HS-27A (cell line): ENCODE data around the gene GALNT7.
"Not testable (repeated sequence)": the region's sequence is repeated elsewhere in the genome, so short reads cannot be mapped to it uniquely, and the experiment has no call there.

Experiments used
- DNase-seq: peaks from one replicate; pipeline ENCODE4 v3.0.0-alpha.2; 2012; ENCODE audit warnings: low read depth, missing footprints

The GALNT7 gene

GRCh38 chr4:173195109-173195508 lies 26.5 kb downstream of the GALNT7 start:
- DNase-seq: no peak

- no peak for DNase-seq
Measured at GRCh38 chr4:173199553-173199952, 30.9 kb downstream of the GALNT7 start.

DNA sequence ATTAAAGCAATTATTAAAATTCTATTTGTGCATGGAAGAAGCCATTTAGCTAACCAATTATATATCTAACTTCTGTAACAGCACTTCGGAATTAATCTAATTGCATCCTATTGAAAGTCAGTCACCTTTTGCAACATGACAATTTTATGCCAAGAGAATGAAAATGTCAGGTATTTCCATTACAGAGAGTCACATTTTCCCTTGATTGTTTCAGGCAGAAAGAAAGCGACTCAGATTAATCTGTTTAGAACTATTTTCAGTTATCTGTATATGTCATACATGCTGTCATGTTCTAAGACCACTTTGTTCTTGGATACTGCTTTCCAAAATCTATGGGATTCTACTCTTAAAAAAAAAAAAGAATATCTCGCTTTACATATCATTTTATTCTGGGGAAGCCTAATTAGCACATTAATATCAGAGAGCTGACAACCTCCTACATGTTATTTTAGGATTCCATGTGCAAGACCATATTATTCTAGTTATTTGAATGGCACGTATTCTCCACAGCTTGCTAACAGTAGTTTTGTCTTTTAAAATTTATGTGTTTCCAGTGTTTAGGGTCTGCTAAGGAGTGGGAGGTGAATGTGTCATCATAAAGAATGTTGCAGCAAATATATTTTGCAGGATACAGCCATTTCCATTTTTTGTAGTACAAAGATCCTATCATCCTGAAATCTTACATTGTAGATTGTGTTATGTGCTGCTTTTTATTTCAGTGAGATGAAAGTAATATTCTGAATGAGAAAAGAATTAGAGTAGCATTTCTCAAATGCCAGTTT lies 31.7 kb downstream of the GALNT7 start:
- DNase-seq: no peak

DNA sequence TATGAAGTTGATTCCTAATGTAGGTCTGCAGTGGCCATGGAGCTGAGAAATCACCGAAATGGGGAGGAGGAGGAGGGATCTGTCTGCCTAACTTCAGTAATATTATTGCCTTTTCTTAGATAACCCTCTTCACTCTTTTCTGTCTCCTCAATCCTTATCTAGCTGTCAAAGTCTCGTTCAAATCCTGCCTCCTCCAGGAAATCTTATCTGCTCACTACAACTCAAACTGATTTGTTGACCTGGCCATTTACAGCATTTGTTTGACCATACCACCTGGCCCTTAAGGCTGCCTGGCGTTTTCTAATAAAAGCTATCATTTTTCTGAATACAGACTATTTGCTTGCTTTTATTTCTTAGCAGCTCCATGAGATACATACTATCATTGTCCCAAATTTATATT lies 33.8 kb downstream of the GALNT7 start:
- DNase-seq: no peak

DNA sequence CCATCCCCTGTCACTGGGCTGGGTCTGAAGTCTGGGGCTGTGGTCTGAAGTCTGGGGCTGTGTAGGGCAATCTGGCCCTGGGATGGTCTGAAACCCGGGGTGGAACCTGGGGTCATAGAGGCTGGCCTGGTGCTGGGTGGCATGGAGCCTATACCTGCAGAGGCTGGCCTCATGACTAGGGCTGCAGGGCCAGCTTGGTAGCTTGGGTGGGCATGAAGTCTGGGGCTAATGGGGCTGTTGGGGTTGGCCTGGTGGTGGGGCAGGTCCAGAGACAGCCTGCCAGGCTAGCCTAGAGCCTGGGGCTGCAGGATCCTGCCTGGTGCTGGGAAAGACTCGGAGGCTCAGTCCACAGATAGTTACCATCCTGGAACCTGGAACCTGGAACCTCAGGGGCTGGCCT lies 37.0 kb downstream of the GALNT7 start:
- DNase-seq: no peak

- DNase-seq: no peak
Measured at GRCh38 chr4:173208420-173208819, 39.8 kb downstream of the GALNT7 start.

- DNase-seq: no peak
Measured at GRCh38 chr4:173211222-173211621, 42.6 kb downstream of the GALNT7 start.

- DNase-seq: no peak
Measured at GRCh38 chr4:173211838-173212237, 43.2 kb downstream of the GALNT7 start.

GRCh38 chr4:173212379-173212778 lies 43.8 kb downstream of the GALNT7 start:
- DNase-seq: no peak

- DNase-seq: no peak
Measured at GRCh38 chr4:173213296-173213695, 44.7 kb downstream of the GALNT7 start.

DNA sequence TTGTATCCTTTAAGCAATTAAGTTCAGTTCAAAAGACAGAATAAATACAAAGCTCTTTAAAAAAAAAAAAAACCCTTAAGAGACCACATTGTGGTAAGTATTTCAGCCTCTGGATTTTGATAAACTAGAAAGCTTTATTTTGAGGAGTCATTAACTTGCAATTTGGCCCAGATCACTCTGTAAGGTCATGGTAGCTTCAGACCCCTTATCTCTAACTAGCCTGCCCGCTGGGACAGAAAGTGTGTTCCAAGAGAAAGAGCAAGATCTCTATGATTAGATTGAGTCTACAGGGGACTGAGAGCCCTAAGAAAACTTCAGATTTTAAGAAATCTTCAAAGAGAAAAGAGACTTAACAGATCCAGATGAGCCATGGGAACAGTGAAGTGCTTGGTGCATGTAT lies 45.6 kb downstream of the GALNT7 start:
- DNase-seq: no peak

DNA sequence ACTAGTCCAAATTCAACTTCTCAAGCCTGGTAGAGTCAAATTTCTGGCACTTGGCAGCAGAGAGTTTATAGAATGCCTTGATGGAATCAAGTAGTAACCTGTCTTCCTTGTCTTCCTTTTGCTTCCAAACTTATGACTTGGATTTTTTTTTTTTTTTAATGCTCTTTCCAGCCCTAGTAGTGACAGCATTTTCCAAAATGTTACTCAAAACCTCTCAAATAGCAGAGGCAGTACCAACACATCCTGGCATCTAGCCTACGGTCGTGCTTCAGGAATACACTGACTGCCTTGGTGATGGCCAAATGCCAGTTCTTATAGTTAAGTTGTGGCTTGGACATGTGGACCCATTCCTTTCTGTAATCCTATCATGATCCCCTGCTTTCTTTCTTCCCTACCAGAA lies 46.0 kb downstream of the GALNT7 start:
- DNase-seq: peak; percentile 60

DNA sequence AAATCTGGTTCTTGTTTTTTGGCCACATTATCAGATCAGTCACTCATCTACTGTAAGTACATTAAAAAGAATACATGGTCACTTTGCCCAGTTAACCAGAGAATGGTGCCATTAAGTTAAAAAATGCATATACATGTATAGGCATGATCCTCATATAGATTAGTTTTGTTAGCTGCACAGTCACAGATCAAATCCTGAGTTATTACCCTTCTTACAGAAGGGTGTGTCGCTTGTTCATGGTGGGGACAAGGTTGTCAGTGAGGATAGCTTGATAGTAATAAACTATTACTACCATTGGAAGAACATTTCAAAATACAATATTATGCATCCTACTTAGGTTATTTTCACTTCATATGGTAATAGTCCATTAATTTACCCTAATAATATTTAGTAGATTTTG lies 48.5 kb downstream of the GALNT7 start:
- DNase-seq: no peak

DNA sequence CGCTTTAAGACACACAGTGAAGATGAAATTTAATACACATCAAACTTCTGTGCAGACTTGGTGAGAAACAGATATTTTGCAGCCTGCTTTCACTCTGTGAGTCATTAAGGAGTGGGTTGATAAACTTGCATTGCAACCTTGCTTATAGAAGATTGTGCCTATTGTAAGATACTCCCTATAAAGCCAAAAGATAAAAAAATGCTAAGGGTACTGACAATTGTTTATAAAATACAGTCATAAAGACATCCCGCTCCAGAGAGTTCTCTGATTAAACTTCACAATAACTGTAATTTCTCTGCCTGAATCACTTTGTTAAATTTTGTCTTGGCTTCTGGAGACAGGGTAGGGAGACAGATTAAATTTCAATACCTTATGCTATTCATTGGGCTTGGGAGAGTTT lies 49.1 kb downstream of the GALNT7 start:
- no peak for DNase-seq

DNA sequence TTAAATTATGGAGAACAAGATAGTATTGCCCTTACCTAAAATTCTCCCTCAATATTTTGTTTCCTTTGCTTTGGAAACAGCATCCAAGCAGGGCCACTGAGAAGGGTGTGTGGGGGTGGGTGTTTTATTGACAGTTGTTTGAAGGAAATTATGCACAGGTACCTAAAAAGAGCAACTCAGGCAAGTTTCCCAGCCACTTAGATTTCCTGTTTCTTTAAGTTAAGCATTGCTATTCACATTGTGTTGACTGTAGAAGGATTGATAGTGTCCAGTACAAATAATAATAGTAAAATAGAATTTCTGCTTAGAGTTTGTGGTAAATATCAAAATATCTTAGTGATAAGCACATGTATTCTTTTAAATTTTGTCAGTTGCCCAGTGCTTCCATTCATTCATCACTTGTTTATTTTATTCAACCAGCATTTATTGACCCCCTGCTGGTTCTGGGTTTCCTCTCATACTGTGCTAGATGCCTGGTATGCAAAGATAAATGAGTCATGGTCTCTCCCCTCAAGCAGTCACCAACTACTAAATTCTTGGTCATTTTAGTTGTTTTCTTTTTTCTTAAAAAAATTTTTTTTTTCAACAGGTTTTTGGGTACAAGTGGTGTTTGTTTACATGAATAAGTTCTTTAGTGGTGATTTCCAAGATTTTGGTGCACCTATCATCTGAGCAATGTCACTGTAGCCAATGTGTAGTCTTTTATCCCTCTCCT lies 50.0 kb downstream of the GALNT7 start:
- peak; percentile 58 for DNase-seq

- DNase-seq: not testable (repeated sequence)
Measured at GRCh38 chr4:173219126-173219437, 50.5 kb downstream of the GALNT7 start.

DNA sequence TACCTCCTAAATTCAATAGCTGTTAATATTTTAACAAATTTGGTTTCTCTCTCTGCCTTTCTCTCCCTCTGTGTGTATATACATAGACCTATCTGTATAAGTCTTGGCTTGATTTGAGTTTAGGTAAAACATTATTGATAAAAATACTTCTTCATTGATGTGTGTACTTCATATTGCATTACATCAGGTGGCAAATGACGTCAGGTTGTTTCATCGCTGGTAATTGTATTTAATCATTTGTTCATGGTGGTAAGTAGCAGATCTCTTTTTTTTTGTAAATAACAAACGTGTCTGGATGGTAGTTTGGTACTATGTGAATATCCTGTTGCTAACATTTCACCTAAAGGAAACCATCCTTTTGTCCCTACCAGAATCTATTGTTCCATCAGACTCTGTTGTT lies 55.1 kb downstream of the GALNT7 start:
- no peak for DNase-seq

DNA sequence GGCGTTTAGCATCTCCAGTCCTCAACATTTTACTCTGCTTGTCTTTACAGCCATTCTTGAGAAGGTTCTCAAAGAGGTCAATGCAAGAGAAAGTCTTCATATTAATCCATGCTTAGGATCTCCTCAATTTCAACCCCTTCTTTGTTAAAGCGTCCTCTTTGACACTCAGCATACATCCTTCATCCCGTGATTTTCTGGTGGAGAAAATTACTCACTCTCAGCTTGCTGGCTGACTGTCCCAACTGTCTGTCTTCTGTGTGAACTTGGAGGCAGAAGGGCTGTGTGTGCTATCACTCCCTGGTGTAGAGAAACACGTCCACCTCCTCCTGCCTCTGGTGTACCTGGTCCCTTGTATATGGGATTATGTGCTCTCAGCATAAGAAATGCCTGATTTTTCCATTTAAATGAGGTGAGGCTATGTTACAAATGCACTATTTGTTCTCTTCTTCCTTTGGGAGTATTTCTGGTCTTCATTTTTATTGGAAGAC lies 57.8 kb downstream of the GALNT7 start:
- no peak for DNase-seq

- DNase-seq: no peak
Measured at GRCh38 chr4:173227756-173228155, 59.1 kb downstream of the GALNT7 start.

GRCh38 chr4:173230062-173230461 lies 61.5 kb downstream of the GALNT7 start:
- DNase-seq: no peak

- DNase-seq: no peak
Measured at GRCh38 chr4:173231916-173232315, 63.3 kb downstream of the GALNT7 start.

GRCh38 chr4:173233857-173234256 lies 65.2 kb downstream of the GALNT7 start:
- no peak for DNase-seq

DNA sequence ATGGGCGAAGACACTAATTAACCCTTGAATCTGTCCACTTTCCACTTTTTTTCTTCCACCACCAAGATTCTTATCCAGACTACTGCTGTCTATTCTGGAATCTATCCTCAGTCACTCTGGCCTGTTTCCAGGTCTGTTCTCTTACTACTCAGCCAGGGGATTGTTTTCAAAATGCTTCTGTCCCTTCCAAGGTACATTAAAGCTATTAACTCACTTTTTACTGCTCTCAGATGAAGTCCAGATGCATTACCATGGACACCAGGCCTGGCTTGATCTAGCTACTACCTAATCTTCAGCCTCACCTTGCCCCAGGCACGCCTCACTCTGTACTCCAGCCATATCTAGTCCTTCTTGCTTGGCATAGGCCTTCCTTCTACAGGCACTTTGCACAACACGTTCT lies 66.4 kb downstream of the GALNT7 start:
- no peak for DNase-seq

DNA sequence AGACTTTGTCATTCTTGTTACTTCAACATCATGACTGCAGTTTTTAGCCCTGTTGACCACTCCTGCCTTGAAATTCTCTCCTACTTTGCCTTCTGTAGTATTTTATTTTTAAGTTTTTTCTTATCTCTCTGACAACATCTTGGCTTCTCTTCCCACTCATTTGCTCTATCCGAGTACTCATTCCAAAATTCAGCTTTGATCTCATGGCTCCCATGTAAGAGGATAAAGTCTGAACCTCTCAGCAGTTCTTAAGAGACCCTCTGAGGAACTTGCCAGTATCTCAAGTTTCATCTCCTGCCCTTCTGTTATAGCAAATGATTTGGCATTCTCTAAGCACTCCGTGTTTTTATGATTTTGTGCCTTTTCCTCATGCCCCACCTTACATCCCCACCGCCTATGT lies 67.7 kb downstream of the GALNT7 start:
- DNase-seq: no peak
